ENCODE measurements around the gene PCBP1.
"Not testable (repeated sequence)": the region's sequence is repeated elsewhere in the genome, so short reads cannot be mapped to it uniquely, and the experiment has no call there.

PCBP1 gene

GRCh38 chr2:70128005-70128404 lies 40.7 kb downstream of the PCBP1 start:
- no peak for DNase-seq

- not testable (repeated sequence) for DNase-seq
Measured at GRCh38 chr2:70131344-70132143, 44.3 kb downstream of the PCBP1 start.

GRCh38 chr2:70132244-70133126 lies 45.2 kb downstream of the PCBP1 start:
- DNase-seq: peak; percentile 50

GRCh38 chr2:70133127-70133452 lies 45.8 kb downstream of the PCBP1 start:
- no peak for DNase-seq

GRCh38 chr2:70133491-70134322 lies 46.4 kb downstream of the PCBP1 start:
- DNase-seq: peak; percentile 63

GRCh38 chr2:70134323-70134983 lies 47.2 kb downstream of the PCBP1 start:
- not testable (repeated sequence) for DNase-seq

Measured in NCI-H2107 (cell line).